ENCODE data around the gene TNS4. TPM values are rescaled to one million over a fixed set of nuclear protein-coding genes. Genes with fewer than 3 reads are reported as not detected.

Gene TNS4
- total RNA-seq, 1 experiment from 2014 or later, result 0.59 TPM

DNA sequence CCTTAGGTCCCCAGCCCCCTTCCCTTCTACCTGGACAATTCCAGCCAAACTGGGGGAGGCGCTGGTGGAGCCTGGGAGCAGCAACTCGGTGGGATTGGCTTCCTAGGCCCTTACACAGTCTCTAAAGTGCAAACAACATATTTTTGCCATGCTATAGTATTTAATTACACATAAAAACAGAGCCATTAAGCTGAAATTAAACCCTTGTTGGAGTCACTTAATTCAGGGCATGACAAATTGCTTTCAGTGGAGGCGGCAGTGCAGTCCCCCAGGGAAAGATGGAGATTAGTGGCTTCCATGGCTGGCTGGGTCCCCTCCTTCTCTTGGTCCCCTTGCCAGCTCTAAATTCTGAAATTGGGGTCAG is 40.8 kb downstream of the TNS4 start:
- no peak overlapping the region for H2BK20ac ChIP-seq (ENCODE audit: low read depth, low read length, poor library complexity, severe bottlenecking)
- Mint-ChIP-seq H3K9me3 (peaks cover 2 to 3% of the 10 kb centered on the region in 2 experiments; a peak in 1 of 5 replicates), H3K4me3 (no peak overlapping the region), H3K36me3 (ENCODE audit: insufficient read depth in 1 of 3, low read depth in 3 of 3) (peaks cover 14 to 24% (median 19%) of the 10 kb centered on the region in 3 experiments; a peak in 6 of 7 replicates), H3K4me1 (peaks cover 36 to 54% of the 10 kb centered on the region in 2 experiments), H3K27me3 (ENCODE audit: low read depth) (no peaks in the 10 kb centered on the region), H3K27ac (no peak overlapping the region; a peak in 1 of 7 replicates)
- H2AFZ ChIP-seq (ENCODE audit: low read length), result no peak overlapping the region
- DNase-seq, result no peak
- H4K20me1 ChIP-seq (ENCODE audit: control insufficient read depth, insufficient read depth, insufficient read length), result peaks cover 2% of the 10 kb centered on the region
- no peak overlapping the region for H3K56ac ChIP-seq (ENCODE audit: insufficient read length, low read depth, low read length)
- no peak overlapping the region for H2BK12ac ChIP-seq (ENCODE audit: insufficient read length, low read depth, low read length)
- no peak overlapping the region for H4K91ac ChIP-seq (ENCODE audit: insufficient read length, low read depth, low read length)
- no peaks in the 10 kb centered on the region for H3K9me3 ChIP-seq (ENCODE audit: control insufficient read depth, low read depth, low read length)
- H2AK5ac ChIP-seq (ENCODE audit: insufficient read length, low read length), result no peak overlapping the region
- TF ChIP-seq, protein P1, sequence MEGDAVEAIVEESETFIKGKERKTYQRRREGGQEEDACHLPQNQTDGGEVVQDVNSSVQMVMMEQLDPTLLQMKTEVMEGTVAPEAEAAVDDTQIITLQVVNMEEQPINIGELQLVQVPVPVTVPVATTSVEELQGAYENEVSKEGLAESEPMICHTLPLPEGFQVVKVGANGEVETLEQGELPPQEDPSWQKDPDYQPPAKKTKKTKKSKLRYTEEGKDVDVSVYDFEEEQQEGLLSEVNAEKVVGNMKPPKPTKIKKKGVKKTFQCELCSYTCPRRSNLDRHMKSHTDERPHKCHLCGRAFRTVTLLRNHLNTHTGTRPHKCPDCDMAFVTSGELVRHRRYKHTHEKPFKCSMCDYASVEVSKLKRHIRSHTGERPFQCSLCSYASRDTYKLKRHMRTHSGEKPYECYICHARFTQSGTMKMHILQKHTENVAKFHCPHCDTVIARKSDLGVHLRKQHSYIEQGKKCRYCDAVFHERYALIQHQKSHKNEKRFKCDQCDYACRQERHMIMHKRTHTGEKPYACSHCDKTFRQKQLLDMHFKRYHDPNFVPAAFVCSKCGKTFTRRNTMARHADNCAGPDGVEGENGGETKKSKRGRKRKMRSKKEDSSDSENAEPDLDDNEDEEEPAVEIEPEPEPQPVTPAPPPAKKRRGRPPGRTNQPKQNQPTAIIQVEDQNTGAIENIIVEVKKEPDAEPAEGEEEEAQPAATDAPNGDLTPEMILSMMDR (conservative IDR thresholded peaks at IDR 0.05), result no peak
- no CpG with 5 or more reads among the region's 3 CpGs for WGBS (ENCODE audit: extremely low coverage, insufficient read length, low lambda C conversion rate)
- no peaks in the 10 kb centered on the region for H3K79me1 ChIP-seq (ENCODE audit: insufficient read depth, low read depth, low read length, poor library complexity, severe bottlenecking)
- no peak overlapping the region for H3K4ac ChIP-seq (ENCODE audit: low read depth, low read length)
- no peak overlapping the region for H2BK5ac ChIP-seq (ENCODE audit: insufficient read length, low read length)
- no peak overlapping the region for H3K18ac ChIP-seq (ENCODE audit: insufficient read length, low read depth, low read length)
- no peak overlapping the region for H3K4me2 ChIP-seq (ENCODE audit: insufficient read depth, insufficient read length, low read length)
- H3K9ac ChIP-seq (ENCODE audit: extremely low read depth, insufficient read length, low read length), result no peak overlapping the region
- no peak overlapping the region for H4K8ac ChIP-seq (replicated peaks; ENCODE audit: insufficient read length, low read depth, low read length)
- H2BK15ac ChIP-seq (ENCODE audit: low read depth, low read length), result no peak overlapping the region
- no peak overlapping the region for H2BK120ac ChIP-seq (ENCODE audit: low read depth, low read length, poor library complexity, severe bottlenecking)
- H3K23ac ChIP-seq (ENCODE audit: insufficient read length, low read depth, low read length), result no peak overlapping the region
- H3T11ph ChIP-seq (ENCODE audit: low read length), result no peak overlapping the region
- H3K23me2 ChIP-seq (ENCODE audit: insufficient read length, low read depth, low read length, poor library complexity, severe bottlenecking), result no peaks in the 10 kb centered on the region
- H3K27ac ChIP-seq (ENCODE audit: insufficient read length, low read depth, low read length), result no peak overlapping the region
- no peaks in the 10 kb centered on the region for H3K79me2 ChIP-seq (ENCODE audit: insufficient read depth, low read length)
- no peaks in the 10 kb centered on the region for H3K27me3 ChIP-seq (ENCODE audit: insufficient read depth, low read length)
- no peak overlapping the region for H4K5ac ChIP-seq (ENCODE audit: insufficient read length, low read depth, low read length)
- peaks cover 7% of the 10 kb centered on the region; the same call in 1 of the 2 replicates for H3K4me1 ChIP-seq (ENCODE audit: insufficient read depth, low read length)
- no peak overlapping the region for H3K14ac ChIP-seq (ENCODE audit: insufficient read depth, low read length)
